ENCODE measurements around the gene GRM2.
A peak's percentile ranks its signal among the peaks of the same experiment; 100 is the strongest.

The GRM2 gene

DNA sequence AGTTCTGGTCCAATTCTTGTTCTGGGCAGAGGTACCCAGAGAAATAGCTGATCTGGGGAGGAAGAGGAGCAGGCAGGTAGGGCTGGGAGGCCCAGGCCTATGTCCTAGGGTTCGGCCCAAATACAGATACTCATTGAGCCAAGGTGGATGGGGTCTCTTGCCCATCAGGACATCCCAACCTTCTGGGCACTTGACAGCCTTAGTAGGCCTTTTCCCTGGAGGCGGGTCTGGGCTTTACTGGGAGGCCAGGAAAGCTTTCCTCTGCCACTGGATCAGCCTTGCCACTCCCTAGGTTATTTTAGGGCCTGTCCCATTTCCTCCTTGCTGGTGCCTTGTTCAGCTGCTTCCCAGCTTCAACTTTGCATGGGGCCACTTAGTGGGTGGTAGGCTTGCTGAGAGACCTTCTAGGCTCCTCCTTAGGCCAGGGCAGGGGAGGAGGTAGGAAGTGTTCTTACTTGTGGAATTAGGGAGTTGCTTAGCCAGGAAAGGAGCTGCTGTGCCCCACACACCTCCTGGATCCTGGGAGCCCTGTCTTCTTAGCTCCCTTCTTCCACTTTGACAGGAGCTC, 26.1 kb upstream of the GRM2 start:
- no peak for DNase-seq (ENCODE audit: low spot score)

DNA sequence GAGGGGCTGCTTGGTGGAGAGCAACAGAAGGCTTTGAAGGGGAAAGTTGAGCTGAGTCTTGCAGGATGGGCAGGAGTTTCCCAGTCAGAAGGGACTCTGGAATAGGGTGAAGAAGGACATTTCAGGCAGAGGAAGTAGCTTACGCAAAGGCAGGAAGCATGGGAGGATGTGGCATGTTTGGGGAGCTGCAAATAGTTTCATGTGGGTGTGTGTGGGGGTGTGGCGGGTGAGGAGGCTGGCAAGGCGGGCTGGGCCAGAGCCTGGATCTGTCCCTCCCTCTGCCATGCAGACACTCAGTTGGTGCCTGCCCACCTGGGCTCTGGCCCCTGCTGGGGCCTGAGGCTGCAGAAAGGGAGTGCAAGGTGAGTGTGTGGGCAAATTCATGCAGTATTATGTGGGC, 25.4 kb upstream of the GRM2 start:
- DNase-seq (ENCODE audit: low spot score): peak; percentile 20

DNA sequence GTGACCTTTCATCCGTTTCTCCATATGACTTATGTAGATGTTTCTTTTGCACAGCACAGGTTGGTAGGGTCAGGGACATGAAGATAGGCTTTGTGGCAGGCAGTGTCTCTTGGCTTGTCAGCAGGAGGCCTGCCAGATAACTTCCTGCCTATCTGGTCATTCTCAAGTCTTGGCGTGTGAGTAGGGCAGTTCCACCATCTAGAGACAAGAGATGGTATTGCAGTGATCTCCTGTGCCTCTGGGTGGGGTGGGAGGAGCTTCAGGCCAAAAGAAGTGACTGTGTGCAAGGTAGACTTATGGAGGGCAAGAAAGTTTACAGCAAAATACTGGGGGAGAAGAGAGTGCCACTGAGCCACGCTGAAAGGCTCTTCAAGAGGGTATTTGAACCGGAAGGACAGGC, 24.8 kb upstream of the GRM2 start:
- peak; percentile 71 for DNase-seq (ENCODE audit: low spot score)

DNA sequence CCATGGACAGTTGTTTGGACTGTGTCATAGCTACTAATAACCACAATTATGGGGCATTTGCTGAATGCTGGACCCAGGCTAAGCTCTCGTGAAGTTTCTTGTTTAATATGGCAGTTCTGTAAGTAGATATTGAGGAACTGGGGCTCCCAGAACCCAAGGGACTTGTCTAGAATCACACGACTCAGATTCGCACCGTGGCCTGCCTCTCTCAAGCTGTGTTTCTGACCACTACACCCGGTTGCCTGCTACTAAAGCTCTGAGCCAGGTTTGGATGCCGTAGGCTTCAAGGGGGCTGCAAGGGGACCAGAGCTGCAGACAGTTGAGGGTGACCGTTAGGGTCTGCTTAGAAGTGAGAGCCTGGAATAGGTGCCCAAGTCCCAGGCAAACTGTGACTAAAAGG, 24.3 kb upstream of the GRM2 start:
- DNase-seq (ENCODE audit: low spot score): no peak

DNA sequence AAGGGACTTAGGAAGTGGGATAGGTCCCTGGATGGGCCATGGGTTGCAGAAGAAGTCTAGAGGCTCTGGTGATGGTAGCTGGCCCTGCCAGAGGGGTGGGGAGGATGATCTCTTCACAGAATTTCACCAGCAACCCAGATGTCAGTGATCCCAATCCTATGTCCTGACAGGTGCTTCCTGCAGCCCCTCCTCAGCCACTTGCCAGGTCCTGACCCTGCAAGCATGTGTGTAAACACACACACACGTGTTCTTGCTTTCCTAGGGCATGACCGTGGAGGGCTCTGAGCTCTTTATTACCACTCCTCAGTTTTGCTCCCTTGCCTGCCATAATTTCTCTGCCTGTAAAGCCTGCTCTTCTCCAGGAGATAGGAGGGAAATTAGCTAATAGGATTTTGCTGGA, 23.3 kb upstream of the GRM2 start:
- DNase-seq (ENCODE audit: low spot score): no peak

DNA sequence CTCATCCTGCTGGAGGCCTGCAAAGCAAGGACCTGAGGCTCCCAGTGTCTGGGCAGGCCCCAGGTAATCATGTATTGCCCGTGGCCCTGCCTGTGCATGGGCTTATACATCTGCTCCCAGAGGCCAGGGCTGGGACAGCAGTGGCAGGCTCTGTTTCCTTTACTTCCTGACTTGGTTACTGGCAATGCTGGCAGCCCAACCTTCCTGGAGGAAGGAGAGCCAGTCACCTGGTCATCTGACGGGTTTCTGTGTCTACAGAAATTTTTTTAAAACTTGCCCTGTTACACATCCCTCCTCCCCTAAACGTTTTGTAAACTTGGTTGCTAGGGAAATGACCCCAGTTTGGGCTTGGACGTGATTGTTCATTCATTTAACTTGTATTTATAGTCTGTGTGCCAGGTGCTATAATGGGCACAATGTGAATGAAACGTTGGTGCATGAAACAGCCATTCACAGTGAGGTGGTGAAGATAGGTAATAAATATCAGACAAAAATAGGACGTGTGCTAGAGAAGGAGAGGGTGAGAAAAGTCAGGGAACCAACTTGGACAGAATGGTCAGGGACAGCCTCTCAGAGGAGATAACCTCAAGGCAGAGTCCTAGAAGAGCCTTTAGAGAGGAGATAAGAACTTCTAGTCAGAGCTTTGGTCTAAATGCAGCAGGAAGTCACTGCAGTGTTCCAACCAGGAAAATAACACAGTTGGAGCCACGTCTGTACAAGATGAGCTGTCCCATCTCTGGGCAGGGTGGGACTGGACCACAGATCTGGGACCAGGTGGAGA, 21.7 kb upstream of the GRM2 start:
- no peak for DNase-seq (ENCODE audit: low spot score)

DNA sequence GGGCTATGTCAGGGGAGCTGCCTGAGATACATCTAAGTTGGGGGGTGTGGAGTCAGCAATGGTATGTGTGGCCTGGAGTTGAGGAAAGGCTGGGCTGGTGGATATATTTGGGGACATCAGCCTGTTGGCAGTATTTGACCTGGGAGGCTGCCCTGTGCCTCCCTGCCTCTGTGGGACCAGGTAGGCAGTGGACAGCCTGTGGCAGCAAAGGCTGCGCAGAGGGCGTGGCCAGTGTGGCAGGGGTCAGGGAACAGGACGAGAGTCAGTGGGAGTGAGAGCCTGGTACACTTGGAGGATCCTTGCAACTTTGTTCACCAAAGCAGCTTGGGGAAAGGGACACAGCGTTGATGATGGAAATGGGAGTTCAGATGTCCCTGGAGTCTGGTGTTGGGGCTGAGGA, 20.8 kb upstream of the GRM2 start:
- DNase-seq (ENCODE audit: low spot score): no peak

DNA sequence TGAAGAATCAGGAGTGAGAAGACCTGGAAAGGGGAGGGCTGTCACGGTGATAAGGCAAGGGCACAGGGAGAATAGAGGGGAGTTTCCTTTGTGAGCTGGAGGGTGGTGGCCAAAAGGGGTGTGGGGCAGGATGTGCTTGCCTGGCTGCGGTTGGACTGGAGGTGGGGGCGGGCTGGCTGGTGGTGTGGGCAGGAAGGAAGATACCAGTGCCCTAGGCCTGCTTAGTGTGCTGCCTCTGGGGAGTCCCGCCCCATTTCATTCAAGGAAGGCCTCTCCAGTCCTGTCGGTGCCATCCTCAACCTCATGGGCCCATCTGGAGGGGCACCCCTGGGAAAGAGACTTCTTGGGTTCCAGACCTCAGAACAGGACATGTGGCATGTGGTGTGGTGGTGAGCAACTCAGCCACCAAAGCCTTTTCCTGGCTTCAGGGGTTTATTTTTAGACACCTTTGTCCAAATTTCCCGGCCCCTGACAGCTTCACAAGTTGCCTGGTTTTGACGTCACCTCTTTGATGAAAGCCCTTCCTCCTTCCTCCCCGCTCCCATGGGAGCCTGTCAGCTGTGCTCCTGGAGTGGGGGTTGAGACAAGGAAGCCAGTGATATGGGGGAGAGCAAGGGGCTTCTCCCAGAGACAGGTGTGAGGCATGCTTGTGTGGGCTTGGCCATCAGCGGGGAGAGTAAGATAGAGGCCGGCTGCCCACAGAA, 20.2 kb upstream of the GRM2 start:
- no peak for DNase-seq (ENCODE audit: low spot score)

DNA sequence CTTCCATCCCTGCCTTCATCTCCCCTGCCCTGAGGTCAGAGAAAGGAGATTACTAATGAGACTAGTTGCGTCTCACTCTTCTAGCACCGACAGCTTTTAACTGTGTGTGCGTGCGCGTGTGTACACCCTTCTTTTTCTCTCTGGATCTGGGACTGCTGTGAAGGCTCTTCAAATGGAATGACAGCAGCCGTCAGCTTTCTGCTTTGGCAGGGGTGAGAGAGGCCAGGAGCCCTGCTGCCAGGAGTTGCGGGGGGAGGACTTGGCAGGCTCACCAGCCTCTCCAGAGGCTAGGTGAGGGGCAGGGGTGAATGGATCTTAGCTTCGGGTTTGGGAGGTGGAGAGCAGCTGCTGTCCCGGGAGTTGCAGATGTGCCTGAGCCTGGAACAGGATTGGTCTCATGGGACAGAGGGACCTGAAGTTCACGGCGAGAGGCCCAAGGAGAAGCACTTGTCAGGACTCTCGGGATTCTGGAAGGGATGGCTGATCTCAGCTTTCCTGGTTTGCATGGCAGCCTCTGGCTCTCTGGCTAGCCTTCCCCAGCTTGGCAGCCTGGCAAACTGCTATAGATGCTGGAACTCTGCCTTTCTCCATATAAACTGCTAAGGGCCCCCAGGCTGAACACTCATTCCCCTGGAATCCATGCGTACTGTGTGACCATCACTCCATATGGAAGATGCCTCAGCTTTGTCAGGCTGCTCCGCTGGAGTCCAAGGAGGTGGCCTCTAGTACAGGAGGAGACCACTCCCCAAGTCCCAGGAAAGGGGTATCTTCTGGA, 19.2 kb upstream of the GRM2 start:
- no peak for DNase-seq (ENCODE audit: low spot score)

DNA sequence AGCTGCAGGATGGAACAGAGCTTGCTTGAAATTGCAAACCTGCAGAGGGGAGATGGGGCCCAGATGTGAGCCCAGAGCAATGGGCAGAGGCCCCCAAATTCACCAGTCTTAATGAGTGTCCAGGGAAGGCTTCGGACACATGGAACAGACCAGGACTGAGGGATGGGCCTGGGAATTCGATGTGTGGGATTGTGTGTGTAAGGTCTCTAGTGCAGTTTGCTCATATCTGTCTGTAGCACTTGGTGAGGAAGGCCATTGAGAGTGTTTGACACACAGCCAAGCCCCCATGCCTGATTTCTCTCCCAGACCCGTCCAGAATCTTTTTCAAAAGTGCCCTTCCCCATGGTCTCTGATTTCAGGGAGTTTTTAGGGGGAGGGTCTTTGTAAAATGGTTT, 18.7 kb upstream of the GRM2 start:
- no peak for DNase-seq (ENCODE audit: low spot score)

DNA sequence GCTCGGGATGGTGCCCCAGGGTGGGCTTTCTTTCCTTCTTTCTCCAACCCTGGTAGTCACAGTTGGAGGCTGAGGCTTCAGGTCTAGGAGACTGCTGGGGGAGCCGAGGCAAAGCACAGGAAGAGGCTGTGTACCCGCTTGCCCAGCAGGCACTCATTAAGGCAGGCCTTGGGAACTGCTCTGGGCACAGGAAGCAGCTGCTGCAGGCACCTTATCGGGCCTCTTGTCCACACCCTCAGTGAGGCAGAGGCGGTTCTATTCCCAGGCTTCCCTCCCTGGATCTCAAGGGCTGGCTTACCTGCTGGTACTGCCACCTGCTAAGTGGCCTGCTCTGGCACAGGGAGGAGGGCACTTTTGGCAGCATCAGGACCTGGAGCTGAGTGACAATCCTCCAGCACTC, 15.8 kb upstream of the GRM2 start:
- no peak for DNase-seq (ENCODE audit: low spot score)

DNA sequence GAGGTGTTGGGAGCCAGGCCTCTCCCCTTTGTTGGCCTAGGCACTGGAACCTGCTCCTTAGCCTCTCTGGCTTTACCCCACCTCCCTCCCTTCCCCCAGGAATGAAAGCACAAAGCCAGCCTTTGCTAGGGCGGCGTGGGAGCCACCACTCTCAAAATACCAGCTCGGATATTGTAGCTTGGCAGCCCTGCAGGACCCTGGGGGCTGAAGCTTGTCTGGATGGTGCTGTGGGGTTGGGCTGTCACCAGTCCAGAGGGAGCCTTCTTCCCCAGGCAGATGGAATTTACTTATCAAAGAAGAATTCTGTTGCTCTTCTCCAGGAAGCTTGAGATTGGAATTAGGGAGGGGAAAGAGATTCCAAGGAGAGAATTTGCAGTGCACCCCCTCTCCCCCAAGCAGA, 14.9 kb upstream of the GRM2 start:
- DNase-seq (ENCODE audit: low spot score): no peak

DNA sequence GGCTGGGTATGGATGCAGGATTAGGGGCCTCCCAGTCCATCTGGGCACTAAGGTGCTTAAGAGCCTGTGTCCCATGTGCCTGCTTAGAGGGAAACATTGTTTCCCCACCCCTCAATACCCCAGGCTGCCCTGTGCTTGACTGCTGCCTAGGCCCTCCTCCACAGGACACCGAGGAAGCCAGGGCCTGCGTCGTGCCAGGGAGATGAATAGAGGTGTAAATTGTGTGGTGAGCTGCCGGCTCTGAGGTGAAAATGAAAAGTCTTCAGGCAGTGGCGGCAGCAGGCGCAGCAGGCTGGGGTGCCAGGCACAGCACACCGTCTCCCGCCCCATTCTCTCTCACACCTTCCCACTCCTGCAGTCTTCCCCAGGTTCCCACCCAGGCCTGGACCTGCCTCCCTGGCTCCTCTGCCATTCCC, 13.9 kb upstream of the GRM2 start:
- DNase-seq (ENCODE audit: low spot score): no peak

DNA sequence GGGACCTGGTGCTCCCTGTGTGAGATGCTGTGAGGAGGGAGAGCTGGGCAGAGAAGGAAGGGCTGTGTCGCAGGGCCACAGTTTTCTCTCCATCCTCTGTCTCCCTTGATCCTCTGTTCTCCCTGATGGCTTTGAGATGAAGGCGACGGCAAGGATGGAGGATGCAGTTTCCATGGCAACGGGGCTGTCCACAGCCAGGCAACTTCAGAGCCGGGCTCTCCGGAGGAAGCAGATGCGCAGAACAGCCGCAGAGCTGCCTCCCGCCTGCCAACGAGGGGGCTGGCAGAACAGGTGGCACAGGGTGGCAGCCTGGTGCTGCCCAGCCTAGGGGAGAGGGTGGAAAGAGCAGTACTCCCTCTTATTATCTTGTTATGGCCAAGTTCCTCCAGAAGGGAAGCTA, 9.9 kb upstream of the GRM2 start:
- no peak for DNase-seq (ENCODE audit: low spot score)

DNA sequence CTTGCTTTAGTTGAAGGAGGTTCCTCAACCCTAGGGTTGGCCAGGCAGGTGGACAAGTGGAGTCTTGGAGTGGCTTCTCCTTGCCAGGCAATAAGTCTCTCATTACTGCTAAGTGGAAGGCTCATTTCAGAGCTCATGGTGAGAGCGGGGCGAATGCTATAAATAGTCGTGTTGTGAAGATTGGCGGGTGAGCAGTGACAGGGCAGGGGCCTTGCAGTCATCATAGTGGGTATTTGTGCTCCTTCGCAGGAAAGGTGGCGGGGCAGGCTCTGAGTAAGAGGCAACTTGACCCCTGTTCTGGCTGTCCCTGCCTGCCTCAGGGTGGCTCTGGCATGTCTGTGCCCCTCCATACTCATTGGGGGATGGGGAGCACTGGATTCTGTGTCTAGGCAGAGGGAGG, 8.7 kb upstream of the GRM2 start:
- no peak for DNase-seq (ENCODE audit: low spot score)

DNA sequence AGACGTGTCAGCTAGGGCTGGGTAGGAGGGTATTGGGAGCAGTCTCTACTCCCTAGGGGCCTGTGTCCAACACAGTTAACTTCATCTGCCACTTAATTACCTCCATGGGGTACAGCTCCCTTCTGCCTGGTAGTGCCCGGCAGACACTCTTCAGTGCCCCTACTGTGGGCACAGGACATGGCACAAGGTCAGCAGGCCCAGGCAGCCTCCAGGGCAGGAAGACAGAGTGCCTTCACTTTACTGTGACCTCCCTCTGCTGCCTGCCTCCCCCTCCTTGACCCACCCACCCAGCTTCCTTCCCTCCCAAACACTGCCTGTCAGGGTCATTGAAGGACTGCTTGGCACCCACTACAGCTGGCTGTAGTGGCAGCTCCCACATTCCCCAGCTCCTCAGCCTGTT, 6.5 kb upstream of the GRM2 start:
- DNase-seq (ENCODE audit: low spot score): no peak

DNA sequence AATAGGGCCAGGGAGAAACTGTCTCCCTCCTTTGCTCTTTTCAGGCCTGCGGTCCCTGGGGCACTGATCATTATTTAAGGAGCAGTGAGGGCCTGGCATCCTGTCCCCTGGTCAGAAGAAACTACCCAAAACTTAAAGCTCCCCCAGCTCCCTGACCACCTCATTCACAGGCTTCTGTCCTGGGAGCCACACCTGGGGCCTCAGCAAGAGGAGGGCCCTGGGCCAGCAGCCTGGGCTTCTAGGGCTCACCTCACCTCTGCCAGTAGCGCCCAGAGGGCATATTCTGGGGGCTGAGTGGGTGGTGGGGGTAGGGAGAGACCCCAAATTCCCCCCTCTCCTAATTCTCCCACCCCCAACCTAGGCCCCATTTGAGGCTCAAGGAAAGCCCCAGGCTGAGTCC, 4.7 kb upstream of the GRM2 start:
- DNase-seq (ENCODE audit: low spot score): no peak

DNA sequence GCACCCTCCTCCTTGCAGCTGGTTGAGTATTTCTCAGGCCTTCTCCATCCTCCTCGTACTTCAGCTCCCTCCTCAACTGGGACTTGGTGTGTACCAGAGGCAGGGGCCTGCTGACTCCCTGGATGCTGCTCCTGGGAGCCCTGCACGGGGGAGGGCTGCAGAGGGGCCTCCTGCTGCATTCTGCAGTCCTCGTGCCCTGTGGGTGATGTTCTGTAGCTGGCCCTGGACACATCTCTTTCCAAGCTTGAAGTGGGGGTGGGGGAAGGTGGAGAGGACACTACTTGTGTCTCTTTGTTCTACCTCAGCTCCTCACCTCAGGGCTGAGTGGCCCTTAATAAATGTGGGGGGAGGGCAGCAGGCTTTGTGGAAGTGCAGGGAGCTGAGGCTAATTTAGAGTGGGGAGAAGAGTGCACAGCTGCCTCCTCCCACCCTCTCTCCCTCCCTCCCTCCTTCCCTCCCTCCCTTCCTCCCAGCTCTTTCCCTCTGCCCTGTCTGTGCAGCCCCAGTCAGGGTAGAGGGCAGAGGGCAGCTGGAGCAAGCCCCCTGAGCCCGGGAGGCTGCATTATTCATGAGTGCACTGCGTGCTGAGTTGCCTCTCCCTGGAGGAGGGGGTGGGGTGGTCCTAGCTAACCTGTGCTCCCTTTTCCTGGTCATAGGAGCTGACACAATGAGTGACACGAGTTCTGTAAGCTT, 3.7 kb upstream of the GRM2 start:
- no peak for DNase-seq (ENCODE audit: low spot score)

DNA sequence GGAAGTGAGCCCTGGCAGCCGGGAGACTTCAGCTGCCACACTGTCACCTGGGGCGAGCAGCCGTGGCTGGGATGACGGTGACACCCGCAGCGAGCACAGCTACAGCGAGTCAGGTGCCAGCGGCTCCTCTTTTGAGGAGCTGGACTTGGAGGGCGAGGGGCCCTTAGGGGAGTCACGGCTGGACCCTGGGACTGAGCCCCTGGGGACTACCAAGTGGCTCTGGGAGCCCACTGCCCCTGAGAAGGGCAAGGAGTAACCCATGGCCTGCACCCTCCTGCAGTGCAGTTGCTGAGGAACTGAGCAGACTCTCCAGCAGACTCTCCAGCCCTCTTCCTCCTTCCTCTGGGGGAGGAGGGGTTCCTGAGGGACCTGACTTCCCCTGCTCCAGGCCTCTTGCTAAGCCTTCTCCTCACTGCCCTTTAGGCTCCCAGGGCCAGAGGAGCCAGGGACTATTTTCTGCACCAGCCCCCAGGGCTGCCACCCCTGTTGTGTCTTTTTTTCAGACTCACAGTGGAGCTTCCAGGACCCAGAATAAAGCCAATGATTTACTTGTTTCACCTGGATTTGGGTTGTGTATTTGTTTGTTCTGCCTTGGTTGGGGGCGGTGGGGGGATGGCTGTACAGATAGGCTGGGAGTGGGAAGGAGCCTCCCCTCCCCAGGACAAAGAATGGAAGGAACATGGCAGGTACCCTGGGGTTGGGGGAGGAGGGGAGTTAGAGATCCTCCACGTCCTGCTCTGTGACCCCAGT, 2.9 kb upstream of the GRM2 start:
- no peak for DNase-seq (ENCODE audit: low spot score)

DNA sequence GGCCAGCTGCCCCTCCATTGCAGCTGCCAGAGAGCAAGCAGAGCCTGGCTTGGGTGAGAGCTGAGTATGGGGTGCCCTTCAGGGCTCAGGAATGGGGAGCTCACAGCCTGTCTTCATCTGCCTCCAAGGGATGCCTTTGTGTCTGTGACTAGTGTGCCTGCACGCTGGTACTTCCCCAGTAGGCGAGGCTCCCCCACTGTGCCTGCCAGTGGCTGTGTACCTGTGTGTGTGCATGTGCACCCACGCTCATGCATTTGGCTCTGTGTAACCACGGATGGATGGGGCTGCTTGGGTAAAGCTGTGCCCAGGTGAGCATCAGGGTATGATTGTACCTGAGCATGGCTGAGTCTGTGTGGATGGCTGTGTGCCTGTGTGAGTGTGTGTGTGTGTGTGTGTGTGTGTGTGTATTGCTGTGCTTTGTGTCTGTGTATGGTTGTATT, 2.3 kb upstream of the GRM2 start:
- no peak for DNase-seq (ENCODE audit: low spot score)

DNA sequence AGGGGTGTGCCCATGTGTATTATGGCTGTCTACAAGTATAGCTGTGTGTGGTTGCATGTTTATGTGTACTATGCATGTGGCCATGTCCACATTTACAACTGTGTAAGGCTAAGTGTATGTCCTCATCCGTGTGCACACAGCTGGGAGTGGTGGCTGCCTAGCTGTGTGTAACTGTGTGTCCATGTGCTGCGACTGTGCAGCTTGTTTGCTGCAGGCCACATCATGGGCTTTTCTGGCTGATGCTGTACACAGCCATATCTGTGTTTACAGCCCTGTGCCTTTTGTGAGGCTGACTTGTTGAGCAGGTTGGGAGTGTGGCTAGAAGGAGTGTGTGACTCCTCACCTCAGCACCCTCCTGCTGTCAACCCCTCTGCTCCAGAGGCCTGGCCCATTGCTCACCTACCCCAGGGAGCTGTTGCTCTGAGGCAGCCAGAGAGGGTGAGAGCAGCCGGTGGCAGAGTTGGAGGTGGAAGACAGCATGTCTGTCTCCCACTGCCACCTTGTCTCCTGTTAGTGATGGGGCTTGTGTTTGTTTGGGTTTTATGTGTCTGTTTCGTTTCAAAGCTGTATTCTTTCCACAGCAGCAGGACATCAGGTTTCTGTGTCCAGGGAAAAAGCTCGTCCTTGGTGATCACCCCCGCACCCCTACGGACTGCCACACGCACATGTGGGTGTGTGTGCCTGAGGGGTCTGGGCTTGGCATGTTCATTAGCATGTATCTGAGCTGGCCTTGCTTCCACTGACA, 1.4 kb upstream of the GRM2 start:
- DNase-seq (ENCODE audit: low spot score): no peak

All from globus pallidus (tissue), 1 donor.